HepG2 (cell line): ENCODE data around the gene KLHL30. TPM values are rescaled to one million over a fixed set of nuclear protein-coding genes. Genes with fewer than 3 reads are reported as not detected.

Experiments used
- ATAC-seq: fragments of 200-7000 bp; cut with Tn5 transposase; 3 replicates; pipeline ENCODE4 v1.9.1; 2020; ENCODE audit warnings: mild to moderate bottlenecking, moderate library complexity
- BruUV-seq: library from RNA; stranded (reverse); fragments of 400-500 nt; replicated peaks from 2 replicates; lab custom pipeline; 2021; lab: Mats Ljungman, UMichigan
- CTCF ChIA-PET: fragments of 300-600 bp; formaldehyde crosslinking; extraction: SDS; loops from one replicate; lab custom pipeline; 2021; ENCODE audit warnings: low total read pairs, inconsistent platforms, low intra/inter-chr PET ratio; lab: Yijun Ruan, JAX
- POLR2A ChIA-PET: fragments of 350-600 bp; sonication (Branson Sonifier 250); formaldehyde crosslinking; loops from one replicate; lab custom pipeline; 2020; ENCODE audit warnings: antibody characterized with exemption, inconsistent platforms; lab: Yijun Ruan, JAX
- DNase-seq: peaks from one replicate; pipeline ENCODE4 v3.0.0-alpha.2; 2015; ENCODE audit warnings: low spot score
- FAIRE-seq: peaks from 3 replicates; lab custom pipeline; 2011; peaks lifted over from hg19 to GRCh38; lab: Jason Lieb, UNC
- H2AFZ ChIP-seq: one replicate; pipeline ENCODE4 v1.6.1; 2011; ENCODE audit warnings: low read length, inconsistent platforms
- H3K27ac ChIP-seq: fragments of 300-600 bp; 3 replicates; pipeline ENCODE4 v1.8.0; 2011; ENCODE audit warnings: mixed run types, mild to moderate bottlenecking, mixed read lengths, low read length, inconsistent platforms; ENCODE audit not compliant: insufficient read depth; ENCODE audit errors: extremely low read length
- H3K27me3 ChIP-seq, 2 experiments: fragments of 200-600 bp in 1 of 2; 2 replicates in 1 of 2; 3 replicates in 1 of 2; pipeline versions ENCODE4 v1.6.0 to v1.8.0; 2011; ENCODE audit warnings: low read length in 2 of 2, mild to moderate bottlenecking in 2 of 2, moderate library complexity in 2 of 2, inconsistent platforms in 1 of 2; ENCODE audit not compliant: insufficient read depth in 2 of 2, control insufficient read depth in 1 of 2
- H3K36me3 ChIP-seq, 2 experiments: fragments of 200-600 bp in 1 of 2; replicated peaks in 1 of 2; 2 replicates in 1 of 2; 3 replicates in 1 of 2; pipeline versions ENCODE4 v1.5.1 to v1.8.0; 2011; ENCODE audit warnings: low read length in 2 of 2, inconsistent platforms in 1 of 2; ENCODE audit not compliant: insufficient read depth in 2 of 2, control insufficient read depth in 1 of 2
- H3K4me1 ChIP-seq: 2 replicates; pipeline ENCODE4 v1.5.1; 2012; ENCODE audit warnings: low read length, inconsistent platforms; ENCODE audit not compliant: insufficient read depth
- H3K4me2 ChIP-seq: 2 replicates; pipeline ENCODE4 v1.6.0; 2011; ENCODE audit warnings: low read depth, low read length, inconsistent platforms
- H3K4me3 ChIP-seq, 3 experiments: fragments of 200-600 bp in 1 of 3; sonication (generic), shearing (Covaris generic) in 1 of 3; replicated peaks in 1 of 3; 2 replicates each; pipeline ENCODE4 v1.5.1; 2011 to 2016; ENCODE audit warnings: low read length in 3 of 3, inconsistent platforms in 2 of 3, low read depth in 2 of 3, mild to moderate bottlenecking in 2 of 3, control low read depth in 1 of 3, mixed read lengths in 1 of 3; ENCODE audit not compliant: insufficient read depth in 1 of 3
- H3K79me2 ChIP-seq: one replicate; pipeline ENCODE4 v1.6.1; 2011; ENCODE audit warnings: low read length, inconsistent platforms; ENCODE audit not compliant: insufficient read depth
- H3K9ac ChIP-seq: 2 replicates; pipeline ENCODE4 v1.6.0; 2011; ENCODE audit warnings: mild to moderate bottlenecking, low read depth, low read length, inconsistent platforms; ENCODE audit not compliant: insufficient read depth
- H3K9me3 ChIP-seq: 2 replicates; pipeline ENCODE4 v1.5.1; 2012; ENCODE audit warnings: mild to moderate bottlenecking, low read length
- H4K20me1 ChIP-seq: 2 replicates; pipeline ENCODE4 v1.6.0; 2011; ENCODE audit warnings: inconsistent platforms, mild to moderate bottlenecking, low read length, moderate library complexity; ENCODE audit not compliant: insufficient read depth
- CBX5 ChIP-seq: sonication (generic); formaldehyde crosslinking; IDR thresholded peaks from 2 replicates; pipeline ENCODE4 v1.4.0; 2020; ENCODE audit warnings: missing genetic modification reagents, borderline replicate concordance
- CHCHD3 ChIP-seq: sonication (generic); formaldehyde crosslinking; IDR thresholded peaks from 2 replicates; pipeline ENCODE4 v1.8.0; 2022; ENCODE audit warnings: mild to moderate bottlenecking, missing genetic modification reagents, moderate library complexity
- GTF3A ChIP-seq: sonication (generic); formaldehyde crosslinking; conservative IDR thresholded peaks from 2 replicates; pipeline ENCODE4 v1.4.0; 2020; ENCODE audit warnings: mild to moderate bottlenecking, missing genetic modification reagents
- HDAC2 ChIP-seq: sonication (generic); formaldehyde crosslinking; IDR thresholded peaks from 2 replicates; pipeline ENCODE4 v1.4.0; 2020; ENCODE audit warnings: missing genetic modification reagents
- HMGXB4 ChIP-seq, 2 experiments: sonication (generic) in 1 of 2; formaldehyde crosslinking in 1 of 2; IDR thresholded peaks; 2 replicates each; pipeline versions ENCODE4 v1.4.0 to v1.6.1; 2018 to 2020; ENCODE audit warnings: missing genetic modification reagents in 2 of 2, borderline replicate concordance in 1 of 2, low read depth in 1 of 2, mild to moderate bottlenecking in 1 of 2, missing biosample characterization in 1 of 2
- KMT2A ChIP-seq: sonication (generic); formaldehyde crosslinking; IDR thresholded peaks from 2 replicates; pipeline ENCODE4 v1.4.0; 2020; ENCODE audit warnings: missing genetic modification reagents
- LBX2 ChIP-seq: sonication (generic); formaldehyde crosslinking; IDR thresholded peaks from 2 replicates; pipeline ENCODE4 v1.5.0; 2020; ENCODE audit warnings: missing genetic modification reagents, mild to moderate bottlenecking, borderline replicate concordance
- MAZ ChIP-seq, 2 experiments: sonication (generic) in 1 of 2; formaldehyde crosslinking in 1 of 2; IDR thresholded peaks; 2 replicates each; pipeline versions ENCODE4 v1.5.0 to v1.6.1; 2012 to 2020; ENCODE audit warnings: low read depth in 2 of 2, mild to moderate bottlenecking in 2 of 2, borderline replicate concordance in 1 of 2, improper control_type of control experiment in 1 of 2, low read length in 1 of 2, missing genetic modification reagents in 1 of 2, moderate library complexity in 1 of 2
- NFKB2 ChIP-seq: sonication (generic); formaldehyde crosslinking; IDR thresholded peaks from 2 replicates; pipeline ENCODE4 v1.4.0; 2020; ENCODE audit warnings: missing genetic modification reagents, borderline replicate concordance
- NR2C2 ChIP-seq: sonication (generic); formaldehyde crosslinking; IDR thresholded peaks from 2 replicates; pipeline ENCODE4 v1.4.0; 2020; ENCODE audit warnings: missing genetic modification reagents, mild to moderate bottlenecking, moderate library complexity, borderline replicate concordance
- NR2F6 ChIP-seq, 2 experiments: IDR thresholded peaks; 2 replicates each; pipeline ENCODE4 v1.6.1; 2016; ENCODE audit warnings: antibody characterized with exemption in 1 of 2, mild to moderate bottlenecking in 1 of 2
- PHF8 ChIP-seq: sonication (generic); formaldehyde crosslinking; IDR thresholded peaks from 2 replicates; pipeline ENCODE4 v1.5.0; 2020; ENCODE audit warnings: missing genetic modification reagents
- RXRB ChIP-seq: IDR thresholded peaks from 2 replicates; pipeline ENCODE4 v1.6.1; 2016; ENCODE audit warnings: borderline replicate concordance, missing genetic modification reagents, missing compliant biosample characterization
- STAG1 ChIP-seq: sonication (generic); formaldehyde crosslinking; IDR thresholded peaks from 2 replicates; pipeline ENCODE4 v1.4.0; 2020; ENCODE audit warnings: missing genetic modification reagents
- ZFP91 ChIP-seq: sonication (generic); formaldehyde crosslinking; IDR thresholded peaks from 2 replicates; pipeline ENCODE4 v1.9.0; 2022; ENCODE audit warnings: missing genetic modification reagents, mild to moderate bottlenecking, borderline replicate concordance
- ZNF569 ChIP-seq: sonication (generic); formaldehyde crosslinking; IDR thresholded peaks from 2 replicates; pipeline ENCODE4 v1.5.0; 2020; ENCODE audit warnings: mild to moderate bottlenecking, missing genetic modification reagents, moderate library complexity, borderline replicate concordance
- ZNF768 ChIP-seq: sonication (generic); formaldehyde crosslinking; IDR thresholded peaks from 2 replicates; pipeline ENCODE4 v1.4.0; 2020; ENCODE audit warnings: missing genetic modification reagents
- WGBS: methylation state at CpG from one replicate; pipeline ENCODE4 v1.1.6; 2017; ENCODE audit warnings: low lambda C conversion rate; 5-methylcytosine and 5-hydroxymethylcytosine counted together
- in situ Hi-C: cut with HindIII; loops from 2 replicates; pipeline ENCODE4 v1.10.0; 2017; ENCODE audit warnings: low pct_unique_long_range_greater_than_20kb; ENCODE audit not compliant: extremely low pct_ligation_motif_present
- intact Hi-C: fragments of 100-400 bp; cut with micrococcal nuclease; formaldehyde crosslinking; loops from one replicate; pipeline ENCODE4 v1.10.0; 2022; ENCODE audit not compliant: unreplicated experiment
- polyA plus RNA-seq, 8 experiments: library from polyadenylated mRNA; depleted of rRNA in 3 of 8; stranded (reverse) in 7 of 8; unstranded in 1 of 8; fragments of >200 nt; fragmentation: Illumina TruSeq in 4 of 8; extraction: Trizol in 4 of 8; gene quantifications; 2 replicates each; pipeline versions ENCODE4 v1.2.1 to v1.2.3, GENCODE V29; 2011 to 2016; ENCODE audit warnings: low read depth in 4 of 8, missing spikeins in 1 of 8, mixed read lengths in 1 of 8; ENCODE audit not compliant: insufficient read depth in 1 of 8
- total RNA-seq, 5 experiments: library from RNA; depleted of rRNA; stranded (reverse); fragments of >200 nt; fragmentation: Illumina TruSeq; extraction: Trizol; gene quantifications; 2 replicates each; pipeline ENCODE4 v1.2.3, GENCODE V29; 2016; ENCODE audit warnings: low read depth in 1 of 5

Gene KLHL30
- total and polyA plus RNA-seq, 2 of the 13 experiments (the other 11 are each of a cell fraction or from before 2014, with no cell fraction given) = 0.05 TPM; not detected in 1

DNA sequence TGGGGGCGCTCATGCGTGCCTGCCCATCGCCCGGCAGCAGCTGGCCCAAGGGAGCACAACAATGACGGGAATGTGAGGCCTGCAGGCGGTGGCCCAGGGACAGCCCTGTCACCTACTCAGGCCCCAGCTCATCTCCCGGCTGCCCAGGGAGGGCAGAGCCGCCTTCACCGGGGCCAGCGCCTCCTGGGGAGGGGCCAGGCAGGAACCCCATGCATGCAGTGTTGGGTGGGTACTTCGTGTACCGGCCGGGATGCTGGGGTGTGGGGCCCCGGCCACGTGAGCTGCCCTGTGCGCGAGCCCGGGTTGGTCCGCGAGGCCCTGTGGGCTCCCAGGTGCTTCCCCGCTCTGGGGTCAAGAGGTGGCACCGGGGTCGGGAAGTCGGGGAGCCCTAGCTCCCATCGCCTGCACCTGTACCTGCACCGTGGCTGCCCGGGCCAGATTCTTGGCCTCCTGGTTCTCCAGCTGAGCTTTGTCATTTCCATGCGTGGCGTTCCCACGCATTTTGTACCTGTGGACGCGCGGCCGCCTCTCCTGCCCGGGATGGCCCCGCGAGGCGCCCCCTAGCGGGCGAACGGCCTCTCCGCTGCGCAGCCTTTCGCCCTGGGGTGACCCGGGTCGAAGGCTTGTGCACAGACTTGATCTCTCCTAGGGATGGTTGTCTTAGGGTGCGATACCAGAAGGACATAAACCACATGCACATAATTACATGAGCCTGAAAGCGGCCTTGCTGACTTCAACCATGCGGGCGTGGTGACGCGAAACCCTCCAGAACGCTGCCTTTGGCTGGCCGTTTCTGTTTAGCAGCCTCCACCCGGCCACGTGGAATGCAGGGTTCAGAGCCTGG is 950 bp downstream of the KLHL30 start:
- DNase-seq = no peak
- in situ Hi-C loops = no loop called here
- H3K9ac ChIP-seq = peak overlapping the region; percentile 36; the same call in 1 of the 2 replicates
- TF ChIP-seq STAG1 (peak; percentile 55), GTF3A (CRISPR knock-in tag) (0 out of 2 replicates have a peak, but pooled peaks have one; percentile 43), NR2F6 (IDR thresholded peaks at IDR 0.05) (no peak), NR2F6 (CRISPR knock-in tag; IDR thresholded peaks at IDR 0.05) (peak; percentile 41; the same call in 1 of the 2 replicates), KMT2A (CRISPR knock-in tag) (0 out of 2 replicates have a peak, but pooled peaks have one; percentile 44), HDAC2 (CRISPR knock-in tag) (no peak), CBX5 (CRISPR knock-in tag) (no peak), ZNF569 (no peak), RXRB (CRISPR knock-in tag) (0 out of 2 replicates have a peak, but pooled peaks have one; percentile 45), ZNF768 (CRISPR knock-in tag) (peak; percentile 45; the same call in 1 of the 2 replicates), MAZ (IDR thresholded peaks at IDR 0.05; ENCODE audit: borderline replicate concordance, low read depth, low read length) (no peak), MAZ (CRISPR knock-in tag; IDR thresholded peaks at IDR 0.05; ENCODE audit: low read depth) (0 out of 2 replicates have a peak, but pooled peaks have one; percentile 56), NFKB2 (CRISPR knock-in tag) (0 out of 2 replicates have a peak, but pooled peaks have one; percentile 37), PHF8 (peak; percentile 35; the same call in 1 of the 2 replicates), LBX2 (CRISPR knock-in tag) (peak; percentile 53; the same call in 1 of the 2 replicates), NR2C2 (CRISPR knock-in tag) (0 out of 2 replicates have a peak, but pooled peaks have one; percentile 22), ZFP91 (CRISPR knock-in tag) (0 out of 2 replicates have a peak, but pooled peaks have one; percentile 51), HMGXB4 (CRISPR knock-in tag; IDR thresholded peaks at IDR 0.05; ENCODE audit: borderline replicate concordance in 1 of 2, low read depth in 1 of 2) (peak in 1 of 2 experiments; percentile 27; a peak in 1 of 4 replicates), CHCHD3 (CRISPR knock-in tag) (peak; percentile 69; the same call in 1 of the 2 replicates)

More for the DNA sequence above, 950 bp downstream of the KLHL30 start:
- no peaks in the 10 kb centered on the region for H3K36me3 ChIP-seq
- ChIA-PET CTCF (interaction anchor here (0.8 to 1.4 kb wide), 3 partner anchors 19 to 281 kb away, joined by 5 to 8 read pairs (median 6); no protein-coding TSS in a partner anchor), POLR2A (no interaction called here)
- BruUV-seq = no TSS peak
- H3K4me1 ChIP-seq = peaks cover 59% of the 10 kb centered on the region
- H2AFZ ChIP-seq = no peak overlapping the region
- peak; percentile 36 for ATAC-seq
- intact Hi-C loops = loop anchor here (1.0 to 5.0 kb wide), 2 partner anchors 216 to 282 kb away; partner anchors contain the start of gene RAMP1
- H3K9me3 ChIP-seq = no peaks in the 10 kb centered on the region
- peak overlapping the region in 1 of 3 experiments; percentile 51; a peak in 1 of 6 replicates for H3K4me3 ChIP-seq
- no peak for FAIRE-seq
- 35% methylated on average over 29 of the region's 56 CpGs for WGBS
- peak overlapping the region; percentile 62 for H3K4me2 ChIP-seq
- H3K27ac ChIP-seq = no peak overlapping the region
- no peaks in the 10 kb centered on the region for H4K20me1 ChIP-seq
- H3K27me3 ChIP-seq = peaks cover 10 to 49% of the 10 kb centered on the region in 2 experiments; a peak in 4 of 5 replicates
- no peaks in the 10 kb centered on the region for H3K79me2 ChIP-seq
